HG03575 (cell line): ENCODE data around the gene ALDH16A1.
"Not testable (repeated sequence)": the region's sequence is repeated elsewhere in the genome, so short reads cannot be mapped to it uniquely, and the experiment has no call there.

Experiments used
- ATAC-seq: cut with Tn5 transposase; IDR thresholded peaks from one replicate; pipeline ENCODE4 v1.9.1; 2021; ENCODE audit not compliant: unreplicated experiment, insufficient number of reproducible peaks, low FRiP score; ENCODE audit errors: extremely low read depth

ALDH16A1 gene

DNA sequence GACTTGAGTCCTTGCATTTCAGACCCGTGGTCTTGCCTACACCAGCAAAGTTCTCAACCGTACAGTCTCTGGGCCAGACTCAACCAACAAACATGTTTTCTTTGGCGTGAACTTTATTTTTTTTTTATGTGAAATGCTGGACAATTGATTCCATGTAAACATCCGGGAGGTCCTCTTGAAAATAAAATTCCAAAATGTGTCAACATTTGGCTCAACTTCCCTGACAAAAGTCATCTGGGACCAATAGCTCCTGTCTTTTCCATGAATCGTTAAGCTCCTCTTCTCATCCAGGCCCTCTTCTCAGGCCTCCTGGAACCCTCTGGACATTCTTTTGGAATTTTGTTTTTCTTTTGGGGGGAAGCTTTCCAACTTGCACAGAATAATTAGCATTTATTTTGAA lies 2.7 kb downstream of the ALDH16A1 start:
- no peak for ATAC-seq

DNA sequence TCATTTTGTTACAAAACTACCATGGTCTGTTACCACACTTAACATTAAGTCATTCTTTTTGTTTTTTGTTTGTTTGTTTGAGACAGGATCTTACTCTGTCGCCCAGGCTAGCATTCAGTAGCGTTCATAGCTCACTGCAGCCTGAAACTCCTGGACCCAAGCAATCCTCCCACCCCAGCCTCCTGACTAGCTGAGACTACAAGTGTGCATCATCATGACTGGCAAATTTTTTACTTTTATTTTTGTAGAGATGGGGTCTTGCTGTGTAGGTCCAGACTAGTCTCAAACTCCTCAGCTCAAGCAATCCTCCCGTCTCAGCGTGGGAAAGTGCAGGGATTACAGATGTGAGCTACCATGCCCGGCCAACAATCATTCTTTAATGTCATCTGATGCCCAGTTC lies 3.3 kb downstream of the ALDH16A1 start:
- ATAC-seq: no peak

DNA sequence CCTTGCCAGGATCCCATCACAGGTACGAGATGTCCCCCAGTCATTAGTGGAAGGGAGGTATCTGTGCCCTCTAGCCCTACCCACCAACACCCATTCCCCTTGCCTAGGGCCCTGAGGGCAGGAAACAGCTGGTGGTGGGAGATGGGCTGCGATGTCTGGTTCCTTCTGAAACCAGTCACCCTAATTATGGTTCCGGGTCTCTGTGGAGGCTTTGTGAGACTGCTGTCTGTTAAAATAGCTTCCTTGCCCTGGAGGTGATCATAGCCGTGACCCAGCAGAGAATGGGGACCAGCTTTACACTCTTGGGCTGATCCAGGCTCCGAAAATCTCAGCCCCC lies 5.5 kb downstream of the ALDH16A1 start:
- no peak for ATAC-seq

DNA sequence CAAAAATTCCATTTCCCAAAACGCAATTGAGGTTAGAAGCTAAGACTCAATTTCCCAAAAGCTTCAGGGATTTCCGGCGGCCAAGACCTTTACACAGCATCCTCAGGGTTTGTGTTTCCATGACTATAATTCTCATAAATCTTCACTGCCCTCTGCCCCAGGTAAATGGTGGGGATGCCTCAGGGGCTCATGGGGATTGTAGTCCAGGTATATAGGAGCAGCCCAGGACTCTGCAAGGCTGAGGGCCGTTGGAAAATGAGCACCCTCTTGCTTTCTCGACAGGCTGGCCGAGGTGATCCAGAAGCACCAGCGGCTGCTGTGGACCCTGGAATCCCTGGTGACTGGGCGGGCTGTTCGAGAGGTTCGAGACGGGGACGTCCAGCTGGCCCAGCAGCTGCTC lies 6.4 kb downstream of the ALDH16A1 start:
- no peak for ATAC-seq

DNA sequence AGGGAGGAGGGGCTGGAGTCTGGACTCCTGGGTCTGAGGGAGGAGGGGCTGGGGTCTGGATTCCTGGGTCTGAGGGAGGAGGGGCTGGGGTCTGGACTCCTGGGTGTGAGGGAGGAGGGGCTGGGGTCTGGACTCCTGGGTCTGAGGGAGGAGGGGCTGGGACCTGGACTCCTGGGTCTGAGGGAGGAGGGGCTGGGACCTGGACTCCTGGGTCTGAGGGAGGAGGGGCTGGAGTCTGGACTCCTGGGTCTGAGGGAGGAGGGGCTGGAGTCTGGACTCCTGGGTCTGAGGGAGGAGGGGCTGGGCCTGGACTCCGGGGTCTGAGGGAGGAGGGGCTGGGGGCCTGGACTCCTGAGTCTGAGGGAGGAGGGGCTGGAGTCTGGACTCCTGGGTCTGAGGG lies 8.1 kb downstream of the ALDH16A1 start:
- not testable (repeated sequence) for ATAC-seq

DNA sequence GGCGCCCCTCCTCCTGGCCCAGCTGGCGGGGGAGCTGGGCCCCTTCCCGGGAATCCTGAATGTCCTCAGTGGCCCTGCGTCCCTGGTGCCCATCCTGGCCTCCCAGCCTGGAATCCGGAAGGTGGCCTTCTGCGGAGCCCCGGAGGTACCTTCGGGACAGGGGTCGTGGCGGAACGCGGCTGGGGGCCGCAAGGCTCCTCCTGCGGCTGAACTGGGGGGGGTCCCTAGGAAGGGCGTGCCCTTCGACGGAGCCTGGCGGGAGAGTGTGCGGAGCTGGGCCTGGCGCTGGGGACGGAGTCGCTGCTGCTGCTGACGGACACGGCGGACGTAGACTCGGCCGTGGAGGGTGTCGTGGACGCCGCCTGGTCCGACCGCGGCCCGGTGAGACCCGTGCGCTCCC lies 8.6 kb downstream of the ALDH16A1 start:
- no peak for ATAC-seq

DNA sequence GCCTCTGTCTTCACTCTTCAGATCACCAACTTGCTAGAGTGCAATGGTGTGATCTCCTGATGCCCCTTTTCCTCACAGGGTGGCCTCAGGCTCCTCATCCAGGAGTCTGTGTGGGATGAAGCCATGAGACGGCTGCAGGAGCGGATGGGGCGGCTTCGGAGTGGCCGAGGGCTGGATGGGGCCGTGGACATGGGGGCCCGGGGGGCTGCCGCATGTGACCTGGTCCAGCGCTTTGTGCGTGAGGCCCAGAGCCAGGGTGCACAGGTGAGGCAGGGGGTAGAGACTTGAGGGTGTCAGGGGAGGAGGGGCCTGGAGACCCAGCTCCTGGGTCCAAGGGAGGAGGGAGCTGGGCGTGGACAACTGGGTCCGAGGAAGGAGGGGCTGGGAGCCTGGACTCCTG lies 9.5 kb downstream of the ALDH16A1 start:
- ATAC-seq: no peak

DNA sequence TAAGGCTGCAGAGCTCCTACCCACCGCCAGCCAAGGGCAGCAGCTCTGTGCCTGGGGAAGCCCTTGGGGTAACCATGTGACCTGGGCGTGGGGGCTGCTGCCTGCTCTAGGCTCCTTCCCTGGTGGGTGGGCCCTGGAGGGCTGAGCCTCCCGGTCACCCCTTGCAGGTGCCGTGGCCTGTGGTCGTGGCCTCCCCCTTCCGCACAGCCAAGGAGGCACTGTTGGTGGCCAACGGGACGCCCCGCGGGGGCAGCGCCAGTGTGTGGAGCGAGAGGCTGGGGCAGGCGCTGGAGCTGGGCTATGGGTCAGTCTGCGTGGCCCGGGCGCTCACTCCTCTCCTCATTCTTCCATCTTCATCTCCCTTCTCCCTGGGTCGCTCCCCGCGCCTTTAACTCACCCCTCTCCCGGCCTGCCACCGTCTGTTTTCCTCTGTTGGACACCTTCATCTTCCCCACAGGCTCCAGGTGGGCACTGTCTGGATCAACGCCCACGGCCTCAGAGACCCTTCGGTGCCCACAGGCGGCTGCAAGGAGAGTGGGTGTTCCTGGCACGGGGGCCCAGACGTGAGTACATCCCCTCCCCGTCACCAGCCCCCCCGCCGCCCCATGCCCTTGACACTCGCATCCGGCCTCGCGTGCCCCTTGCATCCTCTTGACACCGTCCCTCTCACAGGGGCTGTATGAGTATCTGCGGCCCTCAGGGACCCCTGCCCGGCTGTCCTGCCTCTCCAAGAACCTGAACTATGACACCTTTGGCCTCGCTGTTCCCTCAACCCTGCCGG lies 11.1 kb downstream of the ALDH16A1 start:
- no peak for ATAC-seq

DNA sequence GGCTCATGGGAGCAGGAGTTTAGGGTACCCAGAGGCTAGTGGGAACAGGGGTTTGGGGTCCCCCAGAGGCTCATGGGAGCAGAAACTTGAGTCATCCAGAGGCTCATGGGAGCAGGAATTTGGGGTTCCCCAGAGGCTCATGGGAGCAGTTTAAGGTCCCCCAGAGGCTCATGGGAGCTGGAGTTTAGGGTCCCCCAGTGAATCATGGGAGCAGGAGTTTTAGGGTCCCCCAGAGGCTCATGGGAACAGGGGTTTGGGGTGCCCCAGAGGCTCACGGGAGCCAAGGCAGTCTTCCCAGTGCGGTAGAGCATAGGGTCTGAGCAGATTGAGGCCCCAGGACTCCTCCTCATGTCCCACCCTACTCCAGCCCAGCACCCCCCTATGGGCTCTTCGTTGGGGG lies 12.3 kb downstream of the ALDH16A1 start:
- ATAC-seq: no peak

DNA sequence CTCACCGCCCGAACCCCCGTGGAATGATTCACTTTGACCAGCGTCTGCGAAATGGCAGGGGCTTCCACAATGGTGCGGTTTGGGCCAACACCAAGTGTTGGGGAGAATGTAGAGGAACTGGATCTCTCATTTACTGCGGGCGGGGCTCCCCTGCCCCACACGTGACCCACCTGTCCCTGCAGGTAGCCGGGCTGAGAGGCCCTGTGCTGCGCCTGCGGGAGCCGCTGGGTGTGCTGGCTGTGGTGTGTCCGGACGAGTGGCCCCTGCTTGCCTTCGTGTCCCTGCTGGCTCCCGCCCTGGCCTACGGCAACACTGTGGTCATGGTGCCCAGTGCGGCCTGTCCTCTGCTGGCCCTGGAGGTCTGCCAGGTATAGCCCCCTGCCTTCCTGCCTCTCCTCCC lies 15.2 kb downstream of the ALDH16A1 start:
- ATAC-seq: no peak

DNA sequence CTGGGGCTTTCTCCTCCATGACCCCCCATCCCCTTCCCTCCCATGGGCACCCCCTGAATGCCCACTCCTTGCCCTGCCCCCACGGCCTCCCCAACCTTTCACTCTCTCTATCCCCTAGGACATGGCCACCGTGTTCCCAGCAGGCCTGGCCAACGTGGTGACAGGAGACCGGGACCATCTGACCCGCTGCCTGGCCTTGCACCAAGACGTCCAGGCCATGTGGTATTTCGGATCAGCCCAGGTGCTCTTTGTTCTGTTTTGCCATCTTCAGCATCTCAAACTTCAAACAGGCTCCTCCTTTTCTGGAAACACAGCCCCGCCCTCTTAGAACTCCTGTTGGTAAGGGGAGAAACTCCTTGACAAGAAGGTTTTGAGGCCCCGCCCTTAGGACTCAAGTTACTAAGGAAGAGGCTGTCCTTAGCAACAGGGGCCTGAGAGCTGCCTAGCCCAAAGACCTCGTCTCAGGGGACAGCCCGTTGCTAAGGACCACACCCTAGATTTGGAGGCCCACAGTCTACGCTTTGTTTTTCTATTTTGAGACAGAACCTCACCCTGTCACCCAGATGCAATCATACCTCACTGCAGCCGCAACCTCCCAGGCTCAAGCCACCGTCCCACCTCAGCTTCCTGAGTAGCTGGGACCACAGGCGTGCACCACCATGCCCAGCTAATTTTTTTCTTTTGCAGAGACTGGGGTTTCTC lies 15.9 kb downstream of the ALDH16A1 start:
- ATAC-seq: no peak

DNA sequence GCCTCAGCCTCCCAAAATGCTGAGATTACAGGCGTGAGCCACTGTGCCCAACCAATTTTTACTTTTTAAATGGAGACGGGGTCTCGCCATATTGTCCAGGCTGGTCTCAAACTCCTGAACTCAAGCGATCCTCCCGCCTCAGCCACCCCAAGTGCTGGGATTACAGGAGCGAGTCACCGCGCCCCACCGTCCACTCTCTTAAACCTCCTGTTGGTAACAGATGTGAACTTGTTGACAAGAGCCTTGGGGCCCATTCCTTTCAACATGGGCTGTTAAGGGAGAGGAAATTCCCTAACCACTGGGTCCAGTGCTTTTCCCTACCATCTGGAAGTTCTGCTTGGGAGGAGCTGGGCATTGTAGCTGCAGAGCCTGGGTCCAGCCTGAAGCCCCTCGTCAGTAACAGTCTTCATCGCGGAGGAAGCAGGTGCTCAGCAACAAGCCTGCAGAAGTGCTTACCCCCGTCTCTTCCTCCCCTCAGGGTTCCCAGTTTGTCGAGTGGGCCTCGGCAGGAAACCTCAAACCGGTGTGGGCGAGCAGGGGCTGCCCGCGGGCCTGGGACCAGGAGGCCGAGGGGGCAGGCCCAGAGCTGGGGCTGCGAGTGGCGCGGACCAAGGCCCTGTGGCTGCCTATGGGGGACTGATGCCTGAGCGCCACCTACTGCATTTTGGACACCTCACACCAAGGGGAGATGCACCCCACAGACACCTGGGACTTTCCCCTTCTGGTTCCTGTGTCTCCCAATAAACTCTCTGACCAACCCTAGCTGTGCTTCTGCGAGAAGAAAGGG lies 17.0 kb downstream of the ALDH16A1 start:
- no peak for ATAC-seq

DNA sequence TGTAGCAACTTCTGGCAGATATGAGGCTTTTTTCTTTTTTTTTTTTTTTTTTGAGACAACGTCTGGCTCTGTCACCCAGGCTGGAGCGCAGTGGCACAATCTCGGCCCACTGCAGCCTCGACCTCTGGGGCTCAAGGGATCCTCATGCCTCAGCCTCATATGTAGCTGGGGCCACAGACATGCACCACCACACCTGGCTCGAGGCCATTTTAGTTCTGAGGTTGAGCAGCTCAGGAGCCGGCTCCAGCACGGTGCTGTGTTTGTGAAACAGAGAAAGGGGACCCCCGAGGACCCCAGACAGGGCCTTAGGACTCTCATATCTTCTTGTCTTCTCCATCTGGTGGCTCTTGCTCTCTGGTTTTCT lies 17.6 kb downstream of the ALDH16A1 start:
- ATAC-seq: no peak

DNA sequence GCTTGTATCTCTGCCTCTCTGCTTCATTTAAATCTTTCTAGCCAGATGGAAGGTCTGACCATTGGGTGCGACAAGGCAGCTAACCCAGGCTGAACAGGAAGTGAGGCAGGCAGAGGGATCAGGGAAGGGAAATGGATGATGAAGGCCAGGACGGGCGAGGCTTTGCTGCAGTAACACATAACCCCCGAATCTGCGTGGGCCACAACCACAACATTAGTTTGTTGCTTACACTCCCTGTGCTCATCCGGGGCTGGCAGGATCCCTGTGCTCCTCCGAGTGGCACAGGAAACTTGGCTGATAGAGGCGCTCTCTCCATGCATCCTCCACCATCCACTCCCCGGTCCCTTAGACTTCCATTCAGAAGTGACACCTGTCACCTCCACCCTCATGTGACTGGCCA lies 19.9 kb downstream of the ALDH16A1 start:
- no peak for ATAC-seq

DNA sequence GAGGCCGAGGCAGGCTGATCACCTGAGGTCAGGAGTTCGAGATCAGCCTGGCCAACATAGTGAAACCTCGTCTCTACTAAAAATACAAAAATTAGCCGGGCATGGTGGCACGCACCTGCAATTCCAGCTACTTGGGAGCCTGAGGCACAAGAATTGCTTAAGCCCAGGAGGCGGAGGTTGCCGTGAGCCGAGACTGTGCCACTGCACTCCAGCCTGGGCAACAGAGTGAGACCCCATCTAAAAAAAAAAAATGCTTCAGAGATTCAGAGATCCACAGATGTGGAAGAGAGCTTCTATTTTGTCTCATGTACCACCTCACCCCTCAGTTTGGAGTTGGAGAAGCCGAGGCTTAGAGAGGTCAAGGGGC lies 20.5 kb downstream of the ALDH16A1 start:
- ATAC-seq: not testable (repeated sequence)

DNA sequence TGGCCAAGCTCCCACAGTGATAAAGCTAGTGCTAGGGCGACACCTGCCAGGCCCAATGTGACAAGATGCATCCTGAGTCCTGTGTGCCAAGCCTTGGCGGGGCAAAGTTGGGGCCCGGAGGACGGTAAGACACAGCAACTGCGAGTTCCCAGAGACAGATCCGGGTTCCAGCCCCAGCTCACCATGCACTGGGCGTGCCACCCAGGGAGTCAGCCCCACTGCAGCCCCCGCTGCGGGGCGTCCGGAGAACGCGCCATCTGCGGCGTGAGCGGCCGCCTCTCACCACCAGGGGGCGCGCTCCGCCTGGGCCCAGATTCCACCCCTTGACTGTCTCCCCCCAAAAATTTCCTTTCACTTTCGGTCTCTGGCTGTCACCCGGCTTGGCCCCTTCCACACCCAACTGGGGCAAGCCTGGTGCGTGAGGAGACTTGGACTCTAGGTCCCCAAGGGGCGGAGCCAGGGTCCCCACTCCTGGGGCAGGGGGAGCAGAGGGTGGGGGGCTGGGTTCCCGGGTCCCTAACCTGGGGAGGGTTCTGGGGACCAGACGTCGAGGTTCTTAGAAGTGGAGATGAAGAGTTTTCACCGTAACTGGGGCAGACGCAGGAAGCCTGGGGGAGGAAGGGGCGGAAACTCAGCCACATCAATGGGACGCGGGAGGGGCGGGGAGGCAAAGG lies 21.0 kb downstream of the ALDH16A1 start, which contains the start of gene FLT3LG:
Gene FLT3LG (plus strand): TSS at position 348 of the 674 bp plus-strand sequence. CDS start 425 bp downstream, outside the sequence.
- ATAC-seq: no peak

DNA sequence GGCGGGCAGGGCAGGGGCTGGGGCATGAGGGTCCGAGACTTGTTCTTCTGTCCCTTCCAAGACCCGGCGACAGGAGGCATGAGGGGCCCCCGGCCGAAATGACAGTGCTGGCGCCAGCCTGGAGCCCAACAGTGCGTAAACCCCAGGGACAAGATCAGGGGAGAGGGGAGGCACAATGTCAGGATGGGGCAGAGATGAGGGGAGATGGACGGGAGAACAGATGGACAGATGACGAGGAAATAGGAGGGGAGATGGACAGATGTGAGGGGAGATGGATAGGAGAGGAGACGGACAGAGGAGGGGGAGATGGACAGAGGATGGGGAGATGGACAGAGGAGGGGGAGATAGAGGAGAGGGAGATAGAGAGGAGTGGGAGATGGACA lies 21.5 kb downstream of the ALDH16A1 start:
- no peak for ATAC-seq

DNA sequence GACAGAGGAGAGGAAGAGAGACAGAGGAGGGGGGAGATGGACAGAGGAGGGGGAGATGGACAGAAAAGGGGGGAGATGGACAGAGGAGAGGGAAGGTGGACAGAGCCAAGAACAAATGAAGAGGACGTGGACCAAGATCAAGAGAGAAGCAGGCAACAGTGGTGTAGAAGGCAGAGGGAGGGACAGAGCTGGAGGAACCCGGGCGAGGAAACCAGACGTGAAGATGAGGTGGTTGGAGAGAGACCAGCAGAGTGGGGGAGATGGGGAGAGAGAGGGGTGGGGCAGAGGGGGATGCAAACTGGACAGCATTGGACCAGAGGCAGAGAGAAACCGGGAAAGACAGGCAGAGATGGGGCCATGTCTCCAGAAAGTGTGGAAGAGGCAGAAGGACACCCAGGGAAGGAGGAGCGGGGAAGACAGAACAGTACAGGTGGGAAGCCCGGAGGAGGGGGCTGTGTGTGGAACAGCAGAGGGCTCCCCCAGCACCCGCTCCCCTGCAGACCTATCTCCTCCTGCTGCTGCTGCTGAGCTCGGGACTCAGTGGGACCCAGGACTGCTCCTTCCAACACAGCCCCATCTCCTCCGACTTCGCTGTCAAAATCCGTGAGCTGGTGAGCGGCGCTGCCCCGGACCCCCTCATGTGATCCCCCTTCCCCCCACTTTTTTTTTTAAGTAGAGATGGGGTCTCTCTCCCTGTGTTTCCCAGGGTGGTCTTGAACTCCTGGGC lies 22.3 kb downstream of the ALDH16A1 start:
- no peak for ATAC-seq
